IPS-NIHi11 (cell line): Measurements from ENCODE around the gene SUPT3H.

ENCODE experiments used
- DNase-seq: peaks from one replicate; pipeline ENCODE4 v3.0.0; 2012; ENCODE audit warnings: mixed read lengths, low spot score

The SUPT3H gene

GRCh38 chr6:44784195-44784594 is 593.5 kb downstream of the SUPT3H start:
- no peak for DNase-seq

- no peak for DNase-seq
Measured at GRCh38 chr6:44782892-44783291, 594.8 kb downstream of the SUPT3H start.

- DNase-seq = no peak
Measured at GRCh38 chr6:44781912-44782597, 595.7 kb downstream of the SUPT3H start.

- DNase-seq = no peak
Measured at GRCh38 chr6:44780161-44780560, 597.6 kb downstream of the SUPT3H start.

- DNase-seq = no peak
Measured at GRCh38 chr6:44779130-44779826, 598.5 kb downstream of the SUPT3H start.
